ENCODE results near the gene MATN1. TPM values are rescaled to one million over a fixed set of nuclear protein-coding genes. Genes with fewer than 3 reads are reported as not detected.

Gene MATN1
- total RNA-seq, 1 experiment from 2014 or later, result 0.47 TPM

- intact Hi-C loops (cut with micrococcal nuclease), result loop anchor here (5.0 kb wide), 1 partner anchor 209 kb away; no protein-coding TSS in a partner anchor
- no TSS peak for BruUV-seq (replicated peaks)
Measured at GRCh38 chr1:30718091-30718635, 5.2 kb downstream of the MATN1 start.

GRCh38 chr1:30716646-30717045 lies 6.7 kb downstream of the MATN1 start:
- Mint-ChIP-seq H3K4me1 (ENCODE audit: insufficient read depth, unreplicated experiment) (peaks cover 5% of the 10 kb centered on the region), H3K27me3 (ENCODE audit: insufficient read depth, unreplicated experiment) (peaks cover 6% of the 10 kb centered on the region), H3K9me3 (ENCODE audit: unreplicated experiment) (no peaks in the 10 kb centered on the region), H3K27ac (ENCODE audit: low read depth, unreplicated experiment) (no peak overlapping the region), H3K36me3 (ENCODE audit: insufficient read depth, unreplicated experiment) (peaks cover 11% of the 10 kb centered on the region), H3K4me3 (ENCODE audit: unreplicated experiment) (no peak overlapping the region)
- intact Hi-C loops (cut with micrococcal nuclease), result loop anchor here (5.0 kb wide), 1 partner anchor 211 kb away; no protein-coding TSS in a partner anchor
- CTCF ChIA-PET, result interaction anchor here (0.5 to 1.0 kb wide), 3 partner anchors 9 to 63 kb away, joined by 3 to 4 read pairs (median 3); no protein-coding TSS in a partner anchor
- DNase-seq (ENCODE audit: unreplicated experiment), result no peak
- POLR2A ChIA-PET, result interaction anchor here (0.6 to 1.0 kb wide), 2 partner anchors 71 to 193 kb away, joined by 3 read pairs; no protein-coding TSS in a partner anchor
- TF ChIP-seq, protein P1, sequence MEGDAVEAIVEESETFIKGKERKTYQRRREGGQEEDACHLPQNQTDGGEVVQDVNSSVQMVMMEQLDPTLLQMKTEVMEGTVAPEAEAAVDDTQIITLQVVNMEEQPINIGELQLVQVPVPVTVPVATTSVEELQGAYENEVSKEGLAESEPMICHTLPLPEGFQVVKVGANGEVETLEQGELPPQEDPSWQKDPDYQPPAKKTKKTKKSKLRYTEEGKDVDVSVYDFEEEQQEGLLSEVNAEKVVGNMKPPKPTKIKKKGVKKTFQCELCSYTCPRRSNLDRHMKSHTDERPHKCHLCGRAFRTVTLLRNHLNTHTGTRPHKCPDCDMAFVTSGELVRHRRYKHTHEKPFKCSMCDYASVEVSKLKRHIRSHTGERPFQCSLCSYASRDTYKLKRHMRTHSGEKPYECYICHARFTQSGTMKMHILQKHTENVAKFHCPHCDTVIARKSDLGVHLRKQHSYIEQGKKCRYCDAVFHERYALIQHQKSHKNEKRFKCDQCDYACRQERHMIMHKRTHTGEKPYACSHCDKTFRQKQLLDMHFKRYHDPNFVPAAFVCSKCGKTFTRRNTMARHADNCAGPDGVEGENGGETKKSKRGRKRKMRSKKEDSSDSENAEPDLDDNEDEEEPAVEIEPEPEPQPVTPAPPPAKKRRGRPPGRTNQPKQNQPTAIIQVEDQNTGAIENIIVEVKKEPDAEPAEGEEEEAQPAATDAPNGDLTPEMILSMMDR (IDR thresholded peaks at IDR 0.05; ENCODE audit: unreplicated experiment), result no peak
- BruUV-seq (replicated peaks), result no TSS peak

More at GRCh38 chr1:30718091-30718635, 5.2 kb downstream of the MATN1 start:
- H3K27me3 Mint-ChIP-seq (ENCODE audit: insufficient read depth, unreplicated experiment), result no peaks in the 10 kb centered on the region
- H3K36me3 Mint-ChIP-seq (ENCODE audit: insufficient read depth, unreplicated experiment), result peaks cover 13% of the 10 kb centered on the region
- ChIA-PET CTCF (interaction anchor here (0.6 to 12.8 kb wide), 21 partner anchors 9 to 213 kb away, joined by 3 to 198 read pairs (median 6); no protein-coding TSS in a partner anchor), POLR2A (interaction anchor here (0.6 to 2.9 kb wide), 15 partner anchors 10 to 1479 kb away, joined by 3 to 41 read pairs (median 4); partner anchors contain the start of gene SDC3)
- H3K9me3 Mint-ChIP-seq (ENCODE audit: unreplicated experiment), result no peaks in the 10 kb centered on the region
- H3K4me1 Mint-ChIP-seq (ENCODE audit: insufficient read depth, unreplicated experiment), result peaks cover 5% of the 10 kb centered on the region
- TF ChIP-seq, protein P1 (IDR thresholded peaks at IDR 0.05; ENCODE audit: unreplicated experiment), result no peak
- peak overlapping the region; percentile 89 for H3K4me3 Mint-ChIP-seq (ENCODE audit: unreplicated experiment)
- peak; percentile 98 for DNase-seq (ENCODE audit: unreplicated experiment)
- H3K27ac Mint-ChIP-seq (ENCODE audit: low read depth, unreplicated experiment), result peak overlapping the region; percentile 91

- H3K4me1 Mint-ChIP-seq (ENCODE audit: insufficient read depth, unreplicated experiment), result peaks cover 5% of the 10 kb centered on the region
- POLR2A ChIA-PET, result interaction anchor here (0.6 to 1.6 kb wide), 3 partner anchors 72 to 582 kb away, joined by 3 read pairs; partner anchors contain the start of gene ZCCHC17
- peaks cover 11% of the 10 kb centered on the region for H3K27me3 Mint-ChIP-seq (ENCODE audit: insufficient read depth, unreplicated experiment)
- no peak for DNase-seq (ENCODE audit: unreplicated experiment)
- CTCF ChIA-PET, result interaction anchor here (0.5 to 1.1 kb wide), 4 partner anchors 8 to 1480 kb away, joined by 3 to 4 read pairs (median 3); partner anchors contain the start of gene PTPRU
- no peaks in the 10 kb centered on the region for H3K9me3 Mint-ChIP-seq (ENCODE audit: unreplicated experiment)
- TF ChIP-seq, protein P1 (IDR thresholded peaks at IDR 0.05; ENCODE audit: unreplicated experiment), result no peak
- no peak overlapping the region for H3K4me3 Mint-ChIP-seq (ENCODE audit: unreplicated experiment)
- intact Hi-C loops (cut with micrococcal nuclease), result loop anchor here (5.0 kb wide), 1 partner anchor 211 kb away; no protein-coding TSS in a partner anchor
- no TSS peak for BruUV-seq (replicated peaks)
- no peak overlapping the region for H3K27ac Mint-ChIP-seq (ENCODE audit: low read depth, unreplicated experiment)
- peaks cover 6% of the 10 kb centered on the region for H3K36me3 Mint-ChIP-seq (ENCODE audit: insufficient read depth, unreplicated experiment)
Measured at GRCh38 chr1:30715886-30716285, 7.5 kb downstream of the MATN1 start.

GRCh38 chr1:30715216-30715615 lies 8.2 kb downstream of the MATN1 start:
- DNase-seq (ENCODE audit: unreplicated experiment), result no peak
- TF ChIP-seq, protein P1 (IDR thresholded peaks at IDR 0.05; ENCODE audit: unreplicated experiment), result peak; percentile 61
- ChIA-PET POLR2A (interaction anchor here (0.5 to 1.6 kb wide), 4 partner anchors 88 to 1655 kb away, joined by 3 read pairs; partner anchors contain the start of gene ZCCHC17), CTCF (interaction anchor here (0.7 to 1.1 kb wide), 3 partner anchors 78 to 1479 kb away, joined by 3 read pairs; partner anchors contain the start of gene PTPRU)
- intact Hi-C loops (cut with micrococcal nuclease), result loop anchor here (5.0 kb wide), 1 partner anchor 212 kb away; no protein-coding TSS in a partner anchor
- Mint-ChIP-seq H3K4me1 (ENCODE audit: insufficient read depth, unreplicated experiment) (peaks cover 5% of the 10 kb centered on the region), H3K9me3 (ENCODE audit: unreplicated experiment) (no peaks in the 10 kb centered on the region), H3K27me3 (ENCODE audit: insufficient read depth, unreplicated experiment) (peaks cover 11% of the 10 kb centered on the region), H3K27ac (ENCODE audit: low read depth, unreplicated experiment) (no peak overlapping the region), H3K36me3 (ENCODE audit: insufficient read depth, unreplicated experiment) (peaks cover 6% of the 10 kb centered on the region), H3K4me3 (ENCODE audit: unreplicated experiment) (no peak overlapping the region)
- no TSS peak for BruUV-seq (replicated peaks)
